ENCODE measurements around the gene CMA1.

DNA sequence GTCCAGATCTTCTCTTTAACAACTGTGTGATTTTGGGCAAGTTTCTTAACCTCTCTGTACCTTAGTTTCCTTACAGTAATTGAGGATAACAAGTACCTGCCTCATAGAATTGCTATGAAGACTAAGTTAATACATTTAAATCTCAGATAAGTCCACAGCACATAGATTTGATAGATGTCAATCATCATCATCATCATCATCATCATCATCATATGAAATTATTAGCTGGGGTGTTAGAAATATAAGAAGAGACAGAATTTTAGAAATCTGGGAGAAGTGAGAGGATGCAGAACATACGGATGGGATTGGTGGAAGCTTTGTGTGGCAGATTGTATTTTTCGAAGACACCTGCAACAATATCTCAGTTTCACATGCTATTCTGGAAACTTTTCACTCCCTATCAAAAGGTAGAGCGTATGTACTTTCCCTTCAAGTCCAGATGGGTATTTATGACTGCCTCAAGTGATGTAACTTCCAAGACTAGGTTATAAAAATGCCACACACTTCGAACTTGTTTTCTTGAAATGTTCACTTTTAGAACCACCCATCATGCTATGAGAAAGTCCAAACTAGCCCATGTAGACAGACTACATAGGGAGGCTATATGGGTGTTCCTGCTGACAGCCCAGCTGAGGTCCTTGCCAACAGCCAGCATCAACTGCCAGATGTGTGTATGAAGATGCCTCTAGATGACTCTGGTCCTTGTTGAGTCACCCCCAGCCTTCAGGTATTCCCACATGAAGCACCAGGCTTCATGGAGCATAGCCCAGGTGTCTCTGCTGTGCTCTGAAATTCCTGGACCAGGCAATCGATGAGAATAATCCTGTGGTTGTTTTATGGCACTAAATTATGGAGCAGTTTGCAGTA lies 44.8 kb downstream of the CMA1 start:
- TF ChIP-seq, protein P1, sequence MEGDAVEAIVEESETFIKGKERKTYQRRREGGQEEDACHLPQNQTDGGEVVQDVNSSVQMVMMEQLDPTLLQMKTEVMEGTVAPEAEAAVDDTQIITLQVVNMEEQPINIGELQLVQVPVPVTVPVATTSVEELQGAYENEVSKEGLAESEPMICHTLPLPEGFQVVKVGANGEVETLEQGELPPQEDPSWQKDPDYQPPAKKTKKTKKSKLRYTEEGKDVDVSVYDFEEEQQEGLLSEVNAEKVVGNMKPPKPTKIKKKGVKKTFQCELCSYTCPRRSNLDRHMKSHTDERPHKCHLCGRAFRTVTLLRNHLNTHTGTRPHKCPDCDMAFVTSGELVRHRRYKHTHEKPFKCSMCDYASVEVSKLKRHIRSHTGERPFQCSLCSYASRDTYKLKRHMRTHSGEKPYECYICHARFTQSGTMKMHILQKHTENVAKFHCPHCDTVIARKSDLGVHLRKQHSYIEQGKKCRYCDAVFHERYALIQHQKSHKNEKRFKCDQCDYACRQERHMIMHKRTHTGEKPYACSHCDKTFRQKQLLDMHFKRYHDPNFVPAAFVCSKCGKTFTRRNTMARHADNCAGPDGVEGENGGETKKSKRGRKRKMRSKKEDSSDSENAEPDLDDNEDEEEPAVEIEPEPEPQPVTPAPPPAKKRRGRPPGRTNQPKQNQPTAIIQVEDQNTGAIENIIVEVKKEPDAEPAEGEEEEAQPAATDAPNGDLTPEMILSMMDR (IDR thresholded peaks at IDR 0.05), result no peak
- TF ChIP-seq POLR2A (IDR thresholded peaks at IDR 0.05), result no peak
